Measurements from ENCODE around the gene SLC7A7.
"Not testable (repeated sequence)": the region's sequence is repeated elsewhere in the genome, so short reads cannot be mapped to it uniquely, and the experiment has no call there.

Gene SLC7A7

GRCh38 chr14:22732062-22732461 is 83.2 kb downstream of the SLC7A7 start:
- not testable (repeated sequence) for H3K4me1 ChIP-seq (ENCODE audit: control insufficient read depth, low read depth, low read length); H3K4me3 ChIP-seq (ENCODE audit: low read length); H3K9ac ChIP-seq (ENCODE audit: low read length); H3K27me3 ChIP-seq (ENCODE audit: control insufficient read depth, insufficient read depth, low read length); H3K36me3 ChIP-seq (ENCODE audit: control insufficient read depth, low read depth, low read length); H3K9me3 ChIP-seq (ENCODE audit: control insufficient read depth, low read depth, low read length); H3K27ac ChIP-seq (ENCODE audit: low read length)

DNA sequence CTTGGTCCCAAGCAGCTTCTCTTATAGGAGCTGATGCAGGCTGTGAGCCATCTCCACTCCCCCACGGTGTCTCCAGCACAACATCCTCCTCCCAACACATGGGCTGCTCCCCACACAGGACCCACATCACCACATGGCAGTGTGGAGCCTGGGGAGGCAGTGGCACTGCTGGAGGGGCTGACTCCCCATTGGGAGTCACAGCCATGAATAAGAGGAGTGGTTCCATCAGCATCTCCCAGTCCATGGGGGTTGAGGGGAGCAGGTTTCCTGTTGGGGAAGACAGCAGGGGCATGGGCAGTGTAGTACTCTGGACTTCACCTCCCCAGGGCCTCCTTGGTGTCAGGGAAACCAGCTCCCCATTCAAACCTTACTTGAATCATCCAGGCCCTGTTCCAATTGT is 89.2 kb downstream of the SLC7A7 start:
- no peaks in the 10 kb centered on the region for H3K27me3 ChIP-seq (ENCODE audit: control insufficient read depth, insufficient read depth, low read length)
- H3K36me3 ChIP-seq (ENCODE audit: control insufficient read depth, low read depth, low read length), result no peaks in the 10 kb centered on the region
- H3K4me3 ChIP-seq (ENCODE audit: low read length), result no peak overlapping the region
- no peak overlapping the region for H3K27ac ChIP-seq (ENCODE audit: low read length)
- no peaks in the 10 kb centered on the region for H3K4me1 ChIP-seq (ENCODE audit: control insufficient read depth, low read depth, low read length)
- no peaks in the 10 kb centered on the region for H3K9me3 ChIP-seq (ENCODE audit: control insufficient read depth, low read depth, low read length)
- H3K9ac ChIP-seq (ENCODE audit: low read length), result no peak overlapping the region

DNA sequence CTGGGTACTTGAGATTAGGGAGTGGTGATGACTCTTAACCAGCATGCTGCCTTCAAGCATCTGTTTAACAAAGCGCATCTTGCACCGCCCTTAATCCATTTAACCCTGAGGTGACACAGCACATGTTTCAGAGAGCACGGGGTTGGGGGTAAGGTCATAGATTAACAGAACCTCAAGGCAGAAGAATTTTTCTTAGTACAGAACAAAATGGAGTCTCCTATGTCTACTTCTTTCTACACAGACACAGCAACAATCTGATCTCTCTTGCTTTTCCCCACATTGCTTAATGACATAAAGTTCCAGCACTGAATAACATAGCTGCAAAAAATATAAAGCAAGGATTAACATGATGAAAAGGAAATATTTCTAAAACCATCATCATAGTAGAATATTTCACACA is 89.9 kb downstream of the SLC7A7 start:
- H3K9ac ChIP-seq (ENCODE audit: low read length); H3K9me3 ChIP-seq (ENCODE audit: control insufficient read depth, low read depth, low read length); H3K4me3 ChIP-seq (ENCODE audit: low read length); H3K4me1 ChIP-seq (ENCODE audit: control insufficient read depth, low read depth, low read length); H3K27me3 ChIP-seq (ENCODE audit: control insufficient read depth, insufficient read depth, low read length); H3K36me3 ChIP-seq (ENCODE audit: control insufficient read depth, low read depth, low read length); H3K27ac ChIP-seq (ENCODE audit: low read length): not testable (repeated sequence)

- H3K27ac ChIP-seq (ENCODE audit: low read length); H3K27me3 ChIP-seq (ENCODE audit: control insufficient read depth, insufficient read depth, low read length); H3K9ac ChIP-seq (ENCODE audit: low read length); H3K36me3 ChIP-seq (ENCODE audit: control insufficient read depth, low read depth, low read length); H3K4me3 ChIP-seq (ENCODE audit: low read length); H3K9me3 ChIP-seq (ENCODE audit: control insufficient read depth, low read depth, low read length); H3K4me1 ChIP-seq (ENCODE audit: control insufficient read depth, low read depth, low read length): not testable (repeated sequence)
These were observed 90.4 kb downstream of the SLC7A7 start for GRCh38 chr14:22724847-22725246.

- Histone ChIP-seq H3K27ac (ENCODE audit: low read length) (no peak overlapping the region), H3K36me3 (ENCODE audit: control insufficient read depth, low read depth, low read length) (no peaks in the 10 kb centered on the region), H3K4me1 (ENCODE audit: control insufficient read depth, low read depth, low read length) (no peaks in the 10 kb centered on the region), H3K27me3 (ENCODE audit: control insufficient read depth, insufficient read depth, low read length) (no peaks in the 10 kb centered on the region), H3K9me3 (ENCODE audit: control insufficient read depth, low read depth, low read length) (no peaks in the 10 kb centered on the region), H3K9ac (ENCODE audit: low read length) (no peak overlapping the region), H3K4me3 (ENCODE audit: low read length) (no peak overlapping the region)
These were observed 91.4 kb downstream of the SLC7A7 start for GRCh38 chr14:22723815-22724214.
